OCI-LY7 (cell line): ENCODE measurements around the gene TTC28.

Experiments
- EZH2phosphoT487 ChIP-seq: fragments of 200-600 bp; sonication (generic); IDR thresholded peaks from 2 replicates; pipeline ENCODE4 v1.6.1; 2018; ENCODE audit warnings: low read depth, borderline replicate concordance, mild to moderate bottlenecking, mixed run types, antibody characterized with exemption, low read length, moderate library complexity, mixed read lengths
- TF ChIP-seq, protein P1 (sequence below): fragments of 200-600 bp; sonication (generic); conservative IDR thresholded peaks from 2 replicates; pipeline ENCODE4 v1.5.1; 2014; ENCODE audit warnings: mild to moderate bottlenecking, antibody characterized with exemption, low read length, moderate library complexity, mixed read lengths

DNA sequence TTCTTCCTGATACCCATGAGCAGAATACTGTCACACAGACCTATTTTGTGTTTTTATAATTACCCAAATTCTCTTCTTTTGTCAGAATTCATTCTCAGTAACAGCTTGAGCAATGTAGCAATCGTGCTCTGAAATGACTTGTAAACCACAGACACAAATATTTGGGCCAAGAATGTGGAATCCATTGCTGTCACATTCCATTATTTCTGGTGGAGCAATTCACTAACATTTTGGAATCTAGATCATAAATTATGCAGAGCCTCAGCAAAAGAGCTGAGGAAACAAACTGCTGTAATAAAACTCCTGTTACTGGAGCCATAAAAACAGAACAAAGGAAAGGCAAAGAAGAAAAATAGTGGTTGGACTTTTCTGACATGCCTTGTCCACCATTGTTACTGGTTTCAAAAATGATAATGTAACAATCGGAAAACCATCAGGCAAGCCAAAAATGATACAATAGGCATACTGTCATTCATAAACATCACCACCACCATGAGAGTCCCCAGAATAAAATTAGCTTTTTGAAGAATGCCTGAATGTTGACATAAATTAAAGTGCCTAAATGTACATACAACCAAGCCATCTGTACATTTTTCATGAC lies 537.2 kb downstream of the TTC28 start:
- TF ChIP-seq, protein P1, sequence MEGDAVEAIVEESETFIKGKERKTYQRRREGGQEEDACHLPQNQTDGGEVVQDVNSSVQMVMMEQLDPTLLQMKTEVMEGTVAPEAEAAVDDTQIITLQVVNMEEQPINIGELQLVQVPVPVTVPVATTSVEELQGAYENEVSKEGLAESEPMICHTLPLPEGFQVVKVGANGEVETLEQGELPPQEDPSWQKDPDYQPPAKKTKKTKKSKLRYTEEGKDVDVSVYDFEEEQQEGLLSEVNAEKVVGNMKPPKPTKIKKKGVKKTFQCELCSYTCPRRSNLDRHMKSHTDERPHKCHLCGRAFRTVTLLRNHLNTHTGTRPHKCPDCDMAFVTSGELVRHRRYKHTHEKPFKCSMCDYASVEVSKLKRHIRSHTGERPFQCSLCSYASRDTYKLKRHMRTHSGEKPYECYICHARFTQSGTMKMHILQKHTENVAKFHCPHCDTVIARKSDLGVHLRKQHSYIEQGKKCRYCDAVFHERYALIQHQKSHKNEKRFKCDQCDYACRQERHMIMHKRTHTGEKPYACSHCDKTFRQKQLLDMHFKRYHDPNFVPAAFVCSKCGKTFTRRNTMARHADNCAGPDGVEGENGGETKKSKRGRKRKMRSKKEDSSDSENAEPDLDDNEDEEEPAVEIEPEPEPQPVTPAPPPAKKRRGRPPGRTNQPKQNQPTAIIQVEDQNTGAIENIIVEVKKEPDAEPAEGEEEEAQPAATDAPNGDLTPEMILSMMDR = no peak
- TF ChIP-seq EZH2phosphoT487 = no peak
